Stimulated activated CD4-positive, alpha-beta T cell treated with anti-CD3 and anti-CD28 coated beads, TNF-alpha, amount 100 ng/mL, for 1 hour (primary cell): ENCODE results near the gene HIPK4.
"Not testable (repeated sequence)": the region's sequence is repeated elsewhere in the genome, so short reads cannot be mapped to it uniquely, and the experiment has no call there.

Source experiments
- DNase-seq, 3 donors: peaks; one replicate each; pipeline ENCODE4 v3.0.0-alpha.2; 2020; ENCODE audit warnings: low read depth in 3 of 3, low spot score in 1 of 3

Gene HIPK4

DNA sequence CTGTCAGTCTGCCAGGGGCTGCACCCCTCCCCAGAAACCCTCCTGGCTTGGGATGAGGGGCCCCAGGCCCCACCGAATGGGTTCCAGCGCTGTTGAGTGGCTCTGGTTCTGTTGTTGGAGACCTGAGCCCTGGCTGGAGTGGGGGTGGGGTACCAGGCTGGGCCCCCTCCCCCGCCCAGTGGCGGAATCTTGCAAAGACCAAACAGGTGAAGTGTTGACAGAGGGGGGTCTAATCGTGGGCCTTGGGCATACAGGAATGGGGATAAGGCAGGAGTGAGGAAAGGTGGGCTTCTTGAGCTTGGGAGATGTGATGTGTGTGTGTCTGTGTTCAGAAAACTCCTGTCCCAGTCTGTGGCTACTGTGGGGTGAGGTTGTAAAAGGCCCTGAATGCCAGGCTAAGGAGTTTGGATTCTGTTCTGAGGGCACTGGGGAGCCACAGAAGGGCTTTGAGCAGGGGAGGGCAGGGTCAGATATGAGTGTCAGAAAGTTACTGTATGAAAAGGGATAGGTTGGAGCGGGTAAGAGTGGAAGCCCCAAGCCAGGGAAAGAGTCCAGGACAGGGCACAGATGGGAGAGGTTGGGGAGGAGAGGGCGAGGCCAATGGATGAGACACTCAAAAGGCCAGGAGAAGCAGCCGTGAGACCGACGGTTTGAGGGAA, at the start of gene HIPK4:
HIPK4 (minus strand) TSS at position 98 of the 659 bp plus-strand sequence. CDS start 279 bp downstream, outside the sequence.
- DNase-seq: no peak

DNA sequence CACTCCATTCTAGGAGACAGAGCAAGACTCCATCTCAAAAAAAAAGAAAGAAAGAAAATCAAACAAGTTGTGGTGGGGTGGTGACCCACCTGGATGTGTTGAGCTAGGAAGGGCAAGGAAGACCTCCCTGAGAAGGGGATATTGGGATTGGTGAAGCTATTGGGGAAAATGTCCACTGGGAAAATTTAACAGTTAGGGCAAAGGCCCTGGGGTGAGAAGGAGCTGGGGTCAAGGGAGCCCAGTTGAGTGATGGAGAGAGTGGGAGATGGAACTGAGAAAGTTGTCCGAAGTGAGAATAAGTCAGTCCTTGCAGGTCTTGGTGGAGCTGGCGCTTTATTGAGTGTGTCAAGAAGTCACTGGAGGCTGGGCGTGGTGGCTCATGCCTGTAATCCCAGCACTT, 48.3 kb upstream of the HIPK4 start:
- DNase-seq: no peak

DNA sequence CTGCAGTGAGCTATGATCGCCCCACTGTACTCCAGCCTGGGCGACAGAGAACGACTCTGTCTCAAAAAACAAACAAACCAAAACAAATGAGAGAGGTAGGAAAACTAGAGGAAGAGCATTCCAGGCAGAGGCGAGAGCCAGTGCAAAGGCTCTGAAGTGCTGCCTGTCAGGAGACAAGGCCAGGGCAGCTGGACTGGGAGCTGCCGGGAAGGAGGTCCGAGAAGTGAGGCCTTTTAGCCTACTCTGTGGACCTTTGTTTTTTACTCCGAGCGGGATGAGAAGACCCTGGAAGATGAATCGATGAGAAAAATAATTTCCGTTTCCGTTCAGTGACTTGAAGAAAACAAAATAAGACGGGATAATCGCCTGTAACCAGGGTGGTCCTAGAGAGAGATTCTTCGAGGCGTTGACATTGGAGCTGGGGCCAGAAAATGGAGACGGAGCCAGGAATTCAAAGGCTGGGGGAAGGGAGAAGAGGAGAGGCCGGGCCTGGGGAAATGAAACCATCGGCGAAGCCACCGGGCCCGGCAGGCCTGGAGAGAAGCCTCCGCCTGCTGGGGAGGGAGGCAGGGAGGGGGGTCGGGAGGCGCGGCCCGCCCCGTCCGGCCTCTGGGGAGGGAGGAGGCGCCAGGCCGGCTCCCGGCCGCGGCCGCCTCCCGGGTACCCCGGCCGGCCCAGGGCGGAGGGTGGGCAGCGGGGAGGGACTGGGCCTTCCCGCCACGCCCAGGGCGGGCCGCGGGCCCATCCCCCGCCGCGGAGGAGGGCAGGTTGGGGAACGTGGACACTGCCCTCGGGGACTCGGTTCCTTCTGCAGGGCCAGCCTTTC, 43.6 kb upstream of the HIPK4 start:
- no peak for DNase-seq

DNA sequence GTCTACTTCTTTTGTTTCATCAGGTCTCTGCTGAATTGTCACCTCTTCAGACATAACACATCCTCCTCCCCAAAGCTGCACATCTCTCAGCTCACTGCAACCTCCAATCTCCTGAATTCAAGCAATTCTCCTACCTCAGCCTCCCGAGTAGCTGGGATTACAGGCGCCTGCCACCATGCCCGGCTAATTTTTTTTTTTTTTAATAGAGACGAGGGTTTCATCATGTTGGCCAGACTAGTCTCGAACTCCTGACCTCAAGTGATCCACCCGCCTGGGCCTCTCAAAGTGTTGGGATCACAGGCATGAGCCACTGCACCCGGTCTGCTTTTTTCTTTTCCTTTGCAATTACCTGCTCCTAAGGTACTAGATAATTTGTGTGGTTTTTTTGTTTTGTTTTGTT, 42.8 kb upstream of the HIPK4 start:
- DNase-seq: not testable (repeated sequence)

GRCh38 chr19:40431698-40432097, 41.7 kb upstream of the HIPK4 start:
- no peak for DNase-seq

GRCh38 chr19:40430242-40430641, 40.3 kb upstream of the HIPK4 start:
- DNase-seq: not testable (repeated sequence)

- not testable (repeated sequence) for DNase-seq
Observed at GRCh38 chr19:40428197-40428596, 38.2 kb upstream of the HIPK4 start.

GRCh38 chr19:40425450-40426287, 35.7 kb upstream of the HIPK4 start, which contains the start of gene SERTAD1:
Gene SERTAD1 (minus strand): TSS chr19:40425992. CDS start chr19:40423546, 2,446 bp downstream.
- peak; percentile 100 for DNase-seq

GRCh38 chr19:40424637-40425449, 34.9 kb upstream of the HIPK4 start:
- no peak for DNase-seq

- DNase-seq: no peak
Observed at GRCh38 chr19:40423938-40424337, 34.0 kb upstream of the HIPK4 start.

DNA sequence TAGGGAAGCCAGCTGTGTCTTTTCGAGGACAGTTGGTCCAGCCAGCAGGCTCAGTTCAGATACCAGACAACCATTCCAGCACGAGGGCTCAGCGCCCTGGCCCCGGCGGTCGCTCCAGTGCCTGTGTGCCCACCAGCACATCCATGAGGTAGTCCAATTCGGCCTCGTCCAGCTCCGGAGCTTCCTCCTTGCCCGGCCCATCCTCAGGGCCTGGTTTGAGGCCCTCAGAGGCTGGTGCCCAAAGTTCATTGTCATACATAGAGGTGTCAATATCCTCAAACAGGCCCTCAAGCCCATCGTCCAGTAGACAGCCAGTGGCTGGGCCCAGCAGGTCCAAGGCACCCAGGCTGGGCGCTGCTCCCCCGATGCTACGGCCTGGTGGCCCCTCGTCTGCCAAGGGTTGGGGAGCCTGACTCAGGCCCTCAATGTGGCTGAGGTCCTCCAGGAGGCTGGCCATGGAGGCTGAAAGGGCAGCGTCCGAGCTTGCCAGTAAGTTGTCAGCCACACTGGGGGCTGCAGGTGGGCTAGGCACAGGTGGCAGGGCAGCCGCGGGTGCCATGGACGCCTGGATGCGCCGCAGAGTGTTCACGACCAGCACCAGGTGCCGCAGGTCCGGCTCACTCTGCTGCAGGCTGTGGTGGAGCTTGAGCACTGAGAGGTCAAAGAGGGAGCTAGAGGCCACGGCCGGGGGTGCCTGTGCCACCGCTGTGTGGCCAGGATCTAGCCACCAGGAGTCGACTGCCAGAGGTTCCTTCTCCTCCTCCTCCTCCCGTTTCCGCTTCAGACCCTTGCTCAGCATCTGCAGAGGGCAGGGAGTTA, 33.0 kb upstream of the HIPK4 start:
- no peak for DNase-seq

GRCh38 chr19:40421993-40422747, 32.2 kb upstream of the HIPK4 start:
- no peak for DNase-seq

- DNase-seq: peak in 2 of 3 donors; percentile 44 to 60
Observed at GRCh38 chr19:40420766-40421765, 31.1 kb upstream of the HIPK4 start.

DNA sequence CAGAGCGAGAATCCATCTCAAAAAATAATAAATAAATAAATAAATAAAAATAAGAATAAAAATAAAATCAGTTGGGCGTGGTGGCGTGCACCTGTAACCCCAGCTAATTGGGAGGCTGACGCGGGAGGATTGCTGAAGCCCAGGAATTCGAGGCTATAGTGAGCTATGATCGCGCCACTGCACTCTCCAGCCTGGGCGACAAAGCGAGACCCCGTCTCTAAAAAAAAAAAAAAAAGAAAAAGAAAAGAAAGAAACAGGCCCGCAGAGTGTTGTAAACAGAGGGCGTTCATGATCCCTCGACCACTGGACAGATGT, 30.4 kb upstream of the HIPK4 start:
- DNase-seq: no peak

GRCh38 chr19:40419780-40420179, 29.8 kb upstream of the HIPK4 start:
- DNase-seq: no peak

GRCh38 chr19:40419066-40419612, 29.2 kb upstream of the HIPK4 start:
- DNase-seq: no peak

GRCh38 chr19:40418040-40418439, 28.1 kb upstream of the HIPK4 start:
- DNase-seq: no peak

- DNase-seq: no peak
Observed at GRCh38 chr19:40417643-40417981, 27.6 kb upstream of the HIPK4 start.
